ENCODE data around the gene FAM83F.

DNA sequence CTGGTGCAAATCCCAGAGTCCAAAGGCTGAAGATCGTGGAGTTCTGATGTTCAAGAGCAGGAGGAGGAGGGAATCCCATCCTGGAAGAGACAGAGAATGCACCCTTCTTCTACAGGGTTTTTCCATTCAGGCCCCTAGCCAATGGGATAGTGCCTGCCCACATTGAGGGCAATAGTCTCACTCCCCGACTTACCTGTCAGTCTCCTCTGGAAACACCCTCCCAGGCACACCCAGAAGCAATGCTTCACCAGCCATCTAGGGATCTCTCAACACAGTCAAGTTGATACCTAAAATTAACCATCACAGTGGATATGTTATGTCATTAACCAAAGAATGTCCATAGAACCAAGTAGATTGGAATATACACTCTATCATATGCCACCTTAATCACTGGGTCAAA, 72.9 kb downstream of the FAM83F start:
- no peak for TF ChIP-seq MYC (IDR thresholded peaks at IDR 0.05; ENCODE audit: insufficient read depth, insufficient read length, insufficient replicate concordance, low read length, severe bottlenecking)
- TF ChIP-seq POLR2A (IDR thresholded peaks at IDR 0.05; ENCODE audit: low read depth, low read length) = no peak
- TF ChIP-seq, protein P1, sequence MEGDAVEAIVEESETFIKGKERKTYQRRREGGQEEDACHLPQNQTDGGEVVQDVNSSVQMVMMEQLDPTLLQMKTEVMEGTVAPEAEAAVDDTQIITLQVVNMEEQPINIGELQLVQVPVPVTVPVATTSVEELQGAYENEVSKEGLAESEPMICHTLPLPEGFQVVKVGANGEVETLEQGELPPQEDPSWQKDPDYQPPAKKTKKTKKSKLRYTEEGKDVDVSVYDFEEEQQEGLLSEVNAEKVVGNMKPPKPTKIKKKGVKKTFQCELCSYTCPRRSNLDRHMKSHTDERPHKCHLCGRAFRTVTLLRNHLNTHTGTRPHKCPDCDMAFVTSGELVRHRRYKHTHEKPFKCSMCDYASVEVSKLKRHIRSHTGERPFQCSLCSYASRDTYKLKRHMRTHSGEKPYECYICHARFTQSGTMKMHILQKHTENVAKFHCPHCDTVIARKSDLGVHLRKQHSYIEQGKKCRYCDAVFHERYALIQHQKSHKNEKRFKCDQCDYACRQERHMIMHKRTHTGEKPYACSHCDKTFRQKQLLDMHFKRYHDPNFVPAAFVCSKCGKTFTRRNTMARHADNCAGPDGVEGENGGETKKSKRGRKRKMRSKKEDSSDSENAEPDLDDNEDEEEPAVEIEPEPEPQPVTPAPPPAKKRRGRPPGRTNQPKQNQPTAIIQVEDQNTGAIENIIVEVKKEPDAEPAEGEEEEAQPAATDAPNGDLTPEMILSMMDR (IDR thresholded peaks at IDR 0.05 in 2 of 3, conservative IDR thresholded peaks at IDR 0.05 in 1 of 3; ENCODE audit: control insufficient read depth in 2 of 3, extremely low read depth in 1 of 3, insufficient read depth in 1 of 3, low read depth in 3 of 3, low read length in 3 of 3) = no peak
- TF ChIP-seq MYB (IDR thresholded peaks at IDR 0.05; ENCODE audit: borderline replicate concordance, low read depth, low read length) = no peak
- no peak for TF ChIP-seq CEBPB (IDR thresholded peaks at IDR 0.05; ENCODE audit: borderline replicate concordance in 1 of 2, low read depth in 2 of 2, low read length in 2 of 2)
- TF ChIP-seq EP300 (IDR thresholded peaks at IDR 0.05; ENCODE audit: borderline replicate concordance in 1 of 2, control insufficient read depth in 1 of 2, low read depth in 2 of 2, low read length in 2 of 2) = no peak
- no peak for TF ChIP-seq CBX5 (IDR thresholded peaks at IDR 0.05; ENCODE audit: low read depth)

All from GM12878 (cell line).